DND-41 (cell line): ENCODE results near the gene RIBC2.

ENCODE experiments used
- CTCF ChIP-seq: IDR thresholded peaks from 2 replicates; pipeline ENCODE4 v1.5.1; 2012; ENCODE audit warnings: borderline replicate concordance, low read length, moderate library complexity, mild to moderate bottlenecking; ENCODE audit not compliant: poor library complexity, severe bottlenecking; ENCODE audit errors: extremely low read depth
- EZH2 ChIP-seq: IDR thresholded peaks from 3 replicates; pipeline ENCODE4 v1.6.1; 2012; ENCODE audit warnings: borderline replicate concordance, low read depth, mild to moderate bottlenecking, moderate library complexity, low read length, inconsistent platforms; ENCODE audit not compliant: severe bottlenecking

GRCh38 chr22:45452565-45453379 is 39.3 kb downstream of the RIBC2 start:
- TF ChIP-seq CTCF = no peak
- no peak for TF ChIP-seq EZH2
